H1 (cell line): Measurements from ENCODE around the gene TRIM14. TPM values are rescaled to one million over a fixed set of nuclear protein-coding genes. Genes with fewer than 3 reads are reported as not detected.

Source experiments
- CTCF ChIA-PET: fragments of 300-600 bp; sonication (Branson Sonifier 250); formaldehyde crosslinking; loops from one replicate; lab custom pipeline; 2021; ENCODE audit not compliant: partially characterized antibody; lab: Charles Lee
- POLR2A ChIA-PET: fragments of 300-600 bp; sonication (Branson Sonifier 250); formaldehyde crosslinking; loops from one replicate; lab custom pipeline; 2021; ENCODE audit warnings: inconsistent platforms; ENCODE audit not compliant: partially characterized antibody; lab: Charles Lee
- DNase-seq, 2 experiments: peaks; one replicate each; pipeline versions ENCODE4 v3.0.0 to v3.0.0-alpha.2; 2010 to 2022; ENCODE audit warnings: low spot score in 2 of 2, low read depth in 1 of 2, mixed read lengths in 1 of 2
- FAIRE-seq: peaks from 2 replicates; lab custom pipeline; 2011; peaks lifted over from hg19 to GRCh38; lab: Jason Lieb, UNC
- H2AFZ ChIP-seq: 2 replicates; pipeline ENCODE4 v1.8.1; 2012; ENCODE audit warnings: low read length, inconsistent platforms
- H2AK5ac ChIP-seq: 2 replicates; pipeline ENCODE4 v1.6.1; 2013; ENCODE audit warnings: low read depth, low read length
- H2BK120ac ChIP-seq: replicated peaks from 2 replicates; pipeline ENCODE3; 2013; ENCODE audit warnings: low read depth, low read length, inconsistent platforms
- H2BK12ac ChIP-seq: 2 replicates; pipeline ENCODE4 v1.6.1; 2013; ENCODE audit warnings: low read depth, low read length
- H2BK15ac ChIP-seq: 2 replicates; pipeline ENCODE4 v1.6.1; 2013; ENCODE audit warnings: low read length
- H2BK20ac ChIP-seq: 2 replicates; pipeline ENCODE4 v1.6.1; 2013; ENCODE audit warnings: low read length
- H2BK5ac ChIP-seq: 2 replicates; pipeline ENCODE4 v1.6.1; 2013; ENCODE audit warnings: low read depth, low read length
- H3K14ac ChIP-seq: 2 replicates; pipeline ENCODE4 v1.6.1; 2013; ENCODE audit warnings: inconsistent platforms; ENCODE audit not compliant: insufficient read length
- H3K18ac ChIP-seq: 2 replicates; pipeline ENCODE4 v1.6.1; 2013; ENCODE audit warnings: low read length; ENCODE audit errors: extremely low read depth
- H3K23ac ChIP-seq: 2 replicates; pipeline ENCODE4 v1.6.1; 2013; ENCODE audit warnings: inconsistent platforms; ENCODE audit not compliant: insufficient read length
- H3K23me2 ChIP-seq: 2 replicates; pipeline ENCODE4 v1.6.1; 2013; ENCODE audit warnings: low read depth, low read length
- H3K27ac ChIP-seq: 2 replicates; pipeline ENCODE4 v1.6.1; 2011; ENCODE audit warnings: low read depth, low read length, inconsistent platforms
- H3K27me3 ChIP-seq, 4 experiments: replicated peaks in 1 of 4; 1 replicate in 1 of 4; 2 replicates in 3 of 4; pipeline versions ENCODE4 v1.6.1 to v1.8.1; 2011 to 2013; ENCODE audit warnings: low read length in 3 of 4, mild to moderate bottlenecking in 3 of 4, inconsistent platforms in 2 of 4, mixed read lengths in 2 of 4, moderate library complexity in 1 of 4; ENCODE audit not compliant: control insufficient read depth in 3 of 4, insufficient read depth in 3 of 4; ENCODE audit errors: extremely low read depth in 1 of 4
- H3K36me3 ChIP-seq, 4 experiments: 2 replicates each; pipeline versions ENCODE4 v1.6.1 to v1.8.1; 2011 to 2013; ENCODE audit warnings: mild to moderate bottlenecking in 4 of 4, low read length in 3 of 4, moderate library complexity in 2 of 4, control low read depth in 1 of 4, inconsistent platforms in 1 of 4; ENCODE audit not compliant: insufficient read depth in 4 of 4, control insufficient read depth in 2 of 4
- H3K4ac ChIP-seq: replicated peaks from 2 replicates; pipeline ENCODE3; 2013; ENCODE audit warnings: low read length, low read depth, mixed read lengths, inconsistent platforms; ENCODE audit not compliant: insufficient read length
- H3K4me1 ChIP-seq, 4 experiments: replicated peaks in 1 of 4; 1 replicate in 1 of 4; 2 replicates in 3 of 4; pipeline versions ENCODE4 v1.6.1 to v1.8.1; 2011 to 2013; ENCODE audit warnings: low read length in 3 of 4, inconsistent platforms in 2 of 4, mixed read lengths in 1 of 4; ENCODE audit not compliant: insufficient read depth in 4 of 4, control insufficient read depth in 3 of 4
- H3K4me2 ChIP-seq, 2 experiments: 2 replicates each; pipeline versions ENCODE4 v1.6.1 to v1.8.1; 2011 to 2013; ENCODE audit warnings: low read depth in 2 of 2, low read length in 2 of 2, control low read depth in 1 of 2, inconsistent platforms in 1 of 2, mild to moderate bottlenecking in 1 of 2; ENCODE audit not compliant: insufficient read depth in 1 of 2
- H3K4me3 ChIP-seq, 4 experiments: fragments of 200-600, 300-600 bp in 1 of 4; sonication (generic), shearing (Covaris generic), sonication (Bioruptor Twin) in 1 of 4; 2 replicates each; pipeline versions ENCODE4 v1.5.1 to v1.8.1; 2011 to 2016; ENCODE audit warnings: low read length in 4 of 4, low read depth in 3 of 4, control low read depth in 2 of 4, inconsistent platforms in 2 of 4, mild to moderate bottlenecking in 2 of 4, mixed read lengths in 1 of 4, moderate library complexity in 1 of 4; ENCODE audit not compliant: insufficient read depth in 2 of 4; ENCODE audit errors: extremely low read depth in 1 of 4
- H3K56ac ChIP-seq: replicated peaks from 2 replicates; pipeline ENCODE3; 2013; ENCODE audit warnings: low read depth, mild to moderate bottlenecking, mixed read lengths, low read length, inconsistent platforms; ENCODE audit not compliant: insufficient read length
- H3K79me1 ChIP-seq: 2 replicates; pipeline ENCODE4 v1.6.1; 2013; ENCODE audit warnings: low read depth, low read length, control low read depth
- H3K79me2 ChIP-seq, 2 experiments: 2 replicates each; pipeline versions ENCODE4 v1.6.1 to v1.8.1; 2012 to 2013; ENCODE audit warnings: low read length in 2 of 2, mild to moderate bottlenecking in 2 of 2, inconsistent platforms in 1 of 2; ENCODE audit not compliant: insufficient read depth in 2 of 2, control insufficient read depth in 1 of 2
- H3K9ac ChIP-seq, 4 experiments: replicated peaks in 1 of 4; 1 replicate in 1 of 4; 2 replicates in 3 of 4; pipeline versions ENCODE4 v1.6.1 to v1.8.1; 2011 to 2013; ENCODE audit warnings: low read depth in 3 of 4, low read length in 3 of 4, control low read depth in 2 of 4, mild to moderate bottlenecking in 2 of 4, moderate library complexity in 2 of 4, inconsistent platforms in 1 of 4; ENCODE audit errors: extremely low read depth in 1 of 4
- H3K9me3 ChIP-seq, 2 experiments: 2 replicates each; pipeline versions ENCODE4 v1.6.1 to v1.8.1; 2012 to 2013; ENCODE audit warnings: mild to moderate bottlenecking in 2 of 2, moderate library complexity in 2 of 2, control low read depth in 1 of 2, inconsistent platforms in 1 of 2, low read depth in 1 of 2, low read length in 1 of 2, mixed read lengths in 1 of 2; ENCODE audit not compliant: insufficient read depth in 2 of 2
- H4K20me1 ChIP-seq, 2 experiments: replicated peaks in 1 of 2; 2 replicates each; pipeline versions ENCODE3 to v1.8.1; 2011 to 2013; ENCODE audit warnings: inconsistent platforms in 2 of 2, low read length in 2 of 2, mild to moderate bottlenecking in 1 of 2; ENCODE audit not compliant: insufficient read depth in 2 of 2, control insufficient read depth in 1 of 2
- H4K5ac ChIP-seq: 2 replicates; pipeline ENCODE4 v1.6.1; 2013; ENCODE audit warnings: low read length, low read depth, mixed read lengths, inconsistent platforms; ENCODE audit not compliant: insufficient read length
- H4K8ac ChIP-seq: 2 replicates; pipeline ENCODE4 v1.8.0; 2013; ENCODE audit warnings: mild to moderate bottlenecking, moderate library complexity, low read length, inconsistent platforms; ENCODE audit not compliant: insufficient read depth; ENCODE audit errors: extremely low read depth
- H4K91ac ChIP-seq: replicated peaks from 2 replicates; pipeline ENCODE3; 2013; ENCODE audit warnings: low read length, mixed read lengths, inconsistent platforms; ENCODE audit not compliant: insufficient read length
- TAF1 ChIP-seq: IDR thresholded peaks from 2 replicates; pipeline ENCODE4 v1.6.1; 2011; ENCODE audit warnings: mild to moderate bottlenecking, low read depth, low read length
- TCF12 ChIP-seq: IDR thresholded peaks from 2 replicates; pipeline ENCODE4 v1.6.1; 2011; ENCODE audit warnings: low read depth, mild to moderate bottlenecking, low read length
- YY1 ChIP-seq: IDR thresholded peaks from 2 replicates; pipeline ENCODE4 v1.6.1; 2011; ENCODE audit warnings: low read depth, mild to moderate bottlenecking, low read length
- WGBS, 2 experiments: shearing (Covaris generic) in 1 of 2; methylation state at CpG; one replicate each; pipeline versions ENCODE4 v1.1.6 to v1.1.7; 2013 to 2015; ENCODE audit warnings: low lambda C conversion rate in 2 of 2, mixed read lengths in 2 of 2, inconsistent platforms in 1 of 2, low coverage in 1 of 2, missing lambda C conversion rate in 1 of 2; ENCODE audit not compliant: insufficient replicate concordance in 2 of 2, insufficient coverage in 1 of 2, insufficient read length in 1 of 2; ENCODE audit errors: extremely low coverage in 1 of 2, missing lambda C conversion rate in 1 of 2; 5-methylcytosine and 5-hydroxymethylcytosine counted together
- polyA plus RNA-seq, 7 experiments: library from polyadenylated mRNA; depleted of rRNA in 3 of 7; stranded (reverse) in 5 of 7; unstranded in 2 of 7; fragments of >200 nt in 5 of 7; fragments of 200-250 nt in 2 of 7; gene quantifications; 1 replicate in 5 of 7; 2 replicates in 1 of 7; 4 replicates in 1 of 7; pipeline versions ENCODE4 v1.2.1 to v1.2.3, GENCODE V29; 2011 to 2013; ENCODE audit warnings: missing spikeins in 2 of 7, mixed read lengths in 2 of 7
- total RNA-seq: library from RNA; stranded (reverse); fragmentation: NEBNext Ultra II Directional; extraction: Animal tissue kit (Norgen Biotek cat#: 25700); gene quantifications from 2 replicates; pipeline ENCODE4 v1.2.1, GENCODE V29; 2021

TRIM14 gene
- total and polyA plus RNA-seq, 2 of the 8 experiments (the other 6 are each of a cell fraction or from before 2014, with no cell fraction given), result 9.2 to 19.4 TPM

- H2BK20ac ChIP-seq, result 0 out of 2 replicates have a peak overlapping the region, but pooled peaks have one; percentile 8
- no peaks in the 10 kb centered on the region for H3K79me2 ChIP-seq
- H3K9me3 ChIP-seq, result no peaks in the 10 kb centered on the region
- no peak overlapping the region for H2BK120ac ChIP-seq
- 0 out of 4 replicates have a peak overlapping the region, but pooled peaks of 1 of the 2 experiments have one; percentile 44 for H3K4me2 ChIP-seq
- no peak overlapping the region; the same call in 1 of the 2 replicates for H3K18ac ChIP-seq
- TF ChIP-seq YY1 (0 out of 2 replicates have a peak, but pooled peaks have one; percentile 6), TAF1 (no peak), TCF12 (0 out of 2 replicates have a peak, but pooled peaks have one; percentile 36)
- H4K5ac ChIP-seq, result no peak overlapping the region
- H3K23ac ChIP-seq, result no peak overlapping the region
- no peak overlapping the region for H2BK15ac ChIP-seq
- peaks cover 0 to 4% (median 0%) of the 10 kb centered on the region in 4 experiments; a peak in 2 of 8 replicates for H3K36me3 ChIP-seq
- 85% methylated on average over 14 of the region's 14 CpGs; no CpG with 5 or more reads in 1 of the 2 experiments for WGBS, 2 experiments
- H3K27ac ChIP-seq, result no peak overlapping the region
- no peak overlapping the region; the same call in 1 of the 2 replicates for H4K8ac ChIP-seq
- ChIA-PET CTCF (interaction anchor here (0.9 to 2.7 kb wide), 5 partner anchors 9 to 82 kb away, joined by 3 to 14 read pairs (median 5); partner anchors contain the start of gene TRIM14), POLR2A (no interaction called here)
- 0 out of 8 replicates have a peak overlapping the region, but pooled peaks of 1 of the 4 experiments have one; percentile 5 for H3K4me3 ChIP-seq
- H3K14ac ChIP-seq, result no peak overlapping the region
- peaks cover 0 to 1% of the 10 kb centered on the region in 2 experiments for H4K20me1 ChIP-seq
- H3K4me1 ChIP-seq, result peaks cover 0 to 11% (median 0%) of the 10 kb centered on the region in 4 experiments; a peak in 3 of 7 replicates
- FAIRE-seq (no peak), DNase-seq (no peak)
- H3K56ac ChIP-seq, result no peak overlapping the region
- H2AK5ac ChIP-seq, result no peak overlapping the region
- peak overlapping the region; percentile 6 for H4K91ac ChIP-seq
- H3K9ac ChIP-seq, result no peak overlapping the region
- no peaks in the 10 kb centered on the region for H3K27me3 ChIP-seq
- H3K79me1 ChIP-seq, result no peaks in the 10 kb centered on the region
- no peaks in the 10 kb centered on the region for H3K23me2 ChIP-seq
- H3K4ac ChIP-seq, result no peak overlapping the region
- H2AFZ ChIP-seq, result no peak overlapping the region
- no peak overlapping the region for H2BK12ac ChIP-seq
- H2BK5ac ChIP-seq, result no peak overlapping the region; the same call in 1 of the 2 replicates
Observed at GRCh38 chr9:98132806-98133631, 14.0 kb upstream of the TRIM14 start.
